ENCODE measurements around the gene KCNMA1.

The KCNMA1 gene

GRCh38 chr10:77261146-77261545, 376.5 kb downstream of the KCNMA1 start:
- H3K9ac ChIP-seq (ENCODE audit: low read depth, low read length), result no peak overlapping the region
- H3K4me1 ChIP-seq (ENCODE audit: insufficient read depth, low read length), result no peaks in the 10 kb centered on the region
- no peaks in the 10 kb centered on the region for H3K36me3 ChIP-seq (ENCODE audit: insufficient read depth, low read length)
- H3K9me3 ChIP-seq (ENCODE audit: control insufficient read depth, insufficient read depth, low read length), result no peaks in the 10 kb centered on the region

- no peak overlapping the region for H3K9ac ChIP-seq (ENCODE audit: low read depth, low read length)
- H3K4me1 ChIP-seq (ENCODE audit: insufficient read depth, low read length), result no peaks in the 10 kb centered on the region
- no peaks in the 10 kb centered on the region for H3K9me3 ChIP-seq (ENCODE audit: control insufficient read depth, insufficient read depth, low read length)
- no peaks in the 10 kb centered on the region for H3K36me3 ChIP-seq (ENCODE audit: insufficient read depth, low read length)
Measured at GRCh38 chr10:77259171-77259874, 378.3 kb downstream of the KCNMA1 start.

- no peaks in the 10 kb centered on the region for H3K36me3 ChIP-seq (ENCODE audit: insufficient read depth, low read length)
- no peaks in the 10 kb centered on the region for H3K9me3 ChIP-seq (ENCODE audit: control insufficient read depth, insufficient read depth, low read length)
- no peak overlapping the region for H3K9ac ChIP-seq (ENCODE audit: low read depth, low read length)
- no peaks in the 10 kb centered on the region for H3K4me1 ChIP-seq (ENCODE audit: insufficient read depth, low read length)
Measured at GRCh38 chr10:77256346-77256745, 381.3 kb downstream of the KCNMA1 start.

GRCh38 chr10:77253556-77254064, 384.0 kb downstream of the KCNMA1 start:
- no peaks in the 10 kb centered on the region for H3K36me3 ChIP-seq (ENCODE audit: insufficient read depth, low read length)
- H3K9ac ChIP-seq (ENCODE audit: low read depth, low read length), result no peak overlapping the region
- no peaks in the 10 kb centered on the region for H3K9me3 ChIP-seq (ENCODE audit: control insufficient read depth, insufficient read depth, low read length)
- H3K4me1 ChIP-seq (ENCODE audit: insufficient read depth, low read length), result no peaks in the 10 kb centered on the region

- no peak overlapping the region for H3K9ac ChIP-seq (ENCODE audit: low read depth, low read length)
- no peaks in the 10 kb centered on the region for H3K36me3 ChIP-seq (ENCODE audit: insufficient read depth, low read length)
- peaks cover under 1% of the 10 kb centered on the region; the same call in 1 of the 2 replicates for H3K4me1 ChIP-seq (ENCODE audit: insufficient read depth, low read length)
Measured at GRCh38 chr10:77253147-77253545, 384.5 kb downstream of the KCNMA1 start.

GRCh38 chr10:77252380-77253146, 385.0 kb downstream of the KCNMA1 start:
- Histone ChIP-seq H3K9ac (ENCODE audit: low read depth, low read length) (no peak overlapping the region), H3K36me3 (ENCODE audit: insufficient read depth, low read length) (no peaks in the 10 kb centered on the region; the same call in 1 of the 2 replicates), H3K4me1 (ENCODE audit: insufficient read depth, low read length) (peaks cover 6% of the 10 kb centered on the region; the same call in 1 of the 2 replicates), H3K9me3 (ENCODE audit: control insufficient read depth, insufficient read depth, low read length) (no peaks in the 10 kb centered on the region)

More at GRCh38 chr10:77253147-77253545, 384.5 kb downstream of the KCNMA1 start:
- no peaks in the 10 kb centered on the region for H3K9me3 ChIP-seq (ENCODE audit: control insufficient read depth, insufficient read depth, low read length)

GRCh38 chr10:77251297-77252013, 386.2 kb downstream of the KCNMA1 start:
- Histone ChIP-seq H3K36me3 (ENCODE audit: insufficient read depth, low read length) (no peaks in the 10 kb centered on the region; the same call in 1 of the 2 replicates), H3K9ac (ENCODE audit: low read depth, low read length) (no peak overlapping the region), H3K4me1 (ENCODE audit: insufficient read depth, low read length) (peaks cover 12% of the 10 kb centered on the region), H3K9me3 (ENCODE audit: control insufficient read depth, insufficient read depth, low read length) (no peaks in the 10 kb centered on the region)

- Histone ChIP-seq H3K9ac (ENCODE audit: low read depth, low read length) (no peak overlapping the region), H3K36me3 (ENCODE audit: insufficient read depth, low read length) (no peaks in the 10 kb centered on the region; the same call in 1 of the 2 replicates), H3K4me1 (ENCODE audit: insufficient read depth, low read length) (peaks cover 12% of the 10 kb centered on the region), H3K9me3 (ENCODE audit: control insufficient read depth, insufficient read depth, low read length) (no peaks in the 10 kb centered on the region)
Measured at GRCh38 chr10:77249901-77250459, 387.6 kb downstream of the KCNMA1 start.

- Histone ChIP-seq H3K9ac (ENCODE audit: low read depth, low read length) (no peak overlapping the region), H3K9me3 (ENCODE audit: control insufficient read depth, insufficient read depth, low read length) (no peaks in the 10 kb centered on the region), H3K36me3 (ENCODE audit: insufficient read depth, low read length) (no peaks in the 10 kb centered on the region; the same call in 1 of the 2 replicates), H3K4me1 (ENCODE audit: insufficient read depth, low read length) (peaks cover 14% of the 10 kb centered on the region)
Measured at GRCh38 chr10:77248104-77248790, 389.4 kb downstream of the KCNMA1 start.

GRCh38 chr10:77247031-77247990, 390.3 kb downstream of the KCNMA1 start:
- Histone ChIP-seq H3K9me3 (ENCODE audit: control insufficient read depth, insufficient read depth, low read length) (no peaks in the 10 kb centered on the region), H3K4me1 (ENCODE audit: insufficient read depth, low read length) (peaks cover 18% of the 10 kb centered on the region), H3K9ac (ENCODE audit: low read depth, low read length) (no peak overlapping the region), H3K36me3 (ENCODE audit: insufficient read depth, low read length) (no peaks in the 10 kb centered on the region; the same call in 1 of the 2 replicates)

GRCh38 chr10:77245953-77246352, 391.7 kb downstream of the KCNMA1 start:
- Histone ChIP-seq H3K9me3 (ENCODE audit: control insufficient read depth, insufficient read depth, low read length) (no peaks in the 10 kb centered on the region), H3K4me1 (ENCODE audit: insufficient read depth, low read length) (peaks cover 18% of the 10 kb centered on the region), H3K36me3 (ENCODE audit: insufficient read depth, low read length) (no peaks in the 10 kb centered on the region; the same call in 1 of the 2 replicates), H3K9ac (ENCODE audit: low read depth, low read length) (no peak overlapping the region)

GRCh38 chr10:77244746-77245145, 392.9 kb downstream of the KCNMA1 start:
- H3K4me1 ChIP-seq (ENCODE audit: insufficient read depth, low read length), result peaks cover 18% of the 10 kb centered on the region
- H3K9me3 ChIP-seq (ENCODE audit: control insufficient read depth, insufficient read depth, low read length), result no peaks in the 10 kb centered on the region
- H3K9ac ChIP-seq (ENCODE audit: low read depth, low read length), result no peak overlapping the region
- H3K36me3 ChIP-seq (ENCODE audit: insufficient read depth, low read length), result no peaks in the 10 kb centered on the region; the same call in 1 of the 2 replicates

- no peak overlapping the region for H3K9ac ChIP-seq (ENCODE audit: low read depth, low read length)
- H3K9me3 ChIP-seq (ENCODE audit: control insufficient read depth, insufficient read depth, low read length), result no peaks in the 10 kb centered on the region
- no peaks in the 10 kb centered on the region; the same call in 1 of the 2 replicates for H3K36me3 ChIP-seq (ENCODE audit: insufficient read depth, low read length)
- peaks cover 18% of the 10 kb centered on the region for H3K4me1 ChIP-seq (ENCODE audit: insufficient read depth, low read length)
Measured at GRCh38 chr10:77244286-77244685, 393.3 kb downstream of the KCNMA1 start.
